GM12801 (cell line): ENCODE data around the gene PSMF1.

Source experiments
- TF ChIP-seq, protein P1 (sequence below): IDR thresholded peaks from one replicate; pipeline ENCODE4 v1.5.1; 2011; ENCODE audit warnings: control low read depth; ENCODE audit not compliant: insufficient read length; ENCODE audit errors: extremely low read depth

The PSMF1 gene

DNA sequence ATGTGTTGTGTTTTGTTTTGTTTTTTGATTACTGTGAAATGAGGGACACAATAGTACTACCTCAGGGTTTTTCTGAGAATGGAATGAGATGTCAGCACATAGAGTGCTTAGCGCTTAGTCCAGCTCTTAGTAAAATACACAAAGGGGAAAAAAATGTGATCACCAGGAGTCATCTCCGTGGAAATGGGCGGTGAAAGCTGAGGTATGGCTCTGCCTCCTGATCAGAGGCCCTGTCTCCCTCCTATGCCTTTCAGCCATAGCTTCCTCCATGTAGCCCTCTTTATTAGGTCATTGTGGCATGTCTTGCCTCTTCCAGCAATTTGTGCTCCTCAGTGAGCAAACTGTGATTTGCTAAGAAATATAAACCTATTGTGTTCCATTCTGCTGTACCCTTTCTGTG, 13.0 kb downstream of the PSMF1 start:
- TF ChIP-seq, protein P1, sequence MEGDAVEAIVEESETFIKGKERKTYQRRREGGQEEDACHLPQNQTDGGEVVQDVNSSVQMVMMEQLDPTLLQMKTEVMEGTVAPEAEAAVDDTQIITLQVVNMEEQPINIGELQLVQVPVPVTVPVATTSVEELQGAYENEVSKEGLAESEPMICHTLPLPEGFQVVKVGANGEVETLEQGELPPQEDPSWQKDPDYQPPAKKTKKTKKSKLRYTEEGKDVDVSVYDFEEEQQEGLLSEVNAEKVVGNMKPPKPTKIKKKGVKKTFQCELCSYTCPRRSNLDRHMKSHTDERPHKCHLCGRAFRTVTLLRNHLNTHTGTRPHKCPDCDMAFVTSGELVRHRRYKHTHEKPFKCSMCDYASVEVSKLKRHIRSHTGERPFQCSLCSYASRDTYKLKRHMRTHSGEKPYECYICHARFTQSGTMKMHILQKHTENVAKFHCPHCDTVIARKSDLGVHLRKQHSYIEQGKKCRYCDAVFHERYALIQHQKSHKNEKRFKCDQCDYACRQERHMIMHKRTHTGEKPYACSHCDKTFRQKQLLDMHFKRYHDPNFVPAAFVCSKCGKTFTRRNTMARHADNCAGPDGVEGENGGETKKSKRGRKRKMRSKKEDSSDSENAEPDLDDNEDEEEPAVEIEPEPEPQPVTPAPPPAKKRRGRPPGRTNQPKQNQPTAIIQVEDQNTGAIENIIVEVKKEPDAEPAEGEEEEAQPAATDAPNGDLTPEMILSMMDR = no peak

DNA sequence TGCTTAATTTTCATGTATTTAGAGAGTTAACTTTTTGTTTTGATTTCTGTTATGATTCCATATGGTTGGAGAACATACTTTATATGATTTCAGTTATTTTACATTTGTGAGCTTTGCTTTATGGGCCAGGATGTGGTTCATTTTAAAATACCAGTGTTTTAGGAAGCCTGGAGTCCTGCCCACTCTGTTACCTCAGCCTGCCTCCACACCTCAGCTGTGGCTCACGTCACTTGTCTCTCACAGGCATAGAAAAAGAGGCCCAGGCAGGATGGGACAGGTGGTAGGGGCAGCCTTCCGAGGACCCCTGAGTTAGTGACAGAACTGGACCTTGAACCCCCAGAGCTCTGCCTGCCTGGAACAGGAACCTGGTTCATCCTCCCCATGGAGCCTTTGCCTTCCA, 16.0 kb downstream of the PSMF1 start:
- TF ChIP-seq, protein P1 = no peak

DNA sequence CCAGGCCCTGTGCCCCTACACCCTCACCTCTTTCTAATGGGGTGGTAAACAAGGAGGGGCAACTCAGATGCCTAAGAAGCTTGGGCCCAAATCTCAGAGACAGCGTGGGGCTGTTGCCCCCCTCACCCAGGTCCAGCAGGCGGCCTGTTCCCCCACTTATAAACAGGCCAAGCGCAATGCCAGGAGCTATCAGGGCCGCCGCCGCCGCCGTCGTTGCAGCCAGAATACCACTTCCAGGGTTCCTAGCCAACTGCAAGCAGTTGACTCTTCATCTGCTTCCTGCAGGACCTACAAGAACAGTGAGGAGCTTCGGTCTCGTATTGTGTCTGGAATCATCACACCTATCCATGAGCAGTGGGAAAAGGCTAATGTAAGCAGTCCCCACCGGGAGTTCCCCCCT, 16.4 kb downstream of the PSMF1 start:
- TF ChIP-seq, protein P1 = no peak

DNA sequence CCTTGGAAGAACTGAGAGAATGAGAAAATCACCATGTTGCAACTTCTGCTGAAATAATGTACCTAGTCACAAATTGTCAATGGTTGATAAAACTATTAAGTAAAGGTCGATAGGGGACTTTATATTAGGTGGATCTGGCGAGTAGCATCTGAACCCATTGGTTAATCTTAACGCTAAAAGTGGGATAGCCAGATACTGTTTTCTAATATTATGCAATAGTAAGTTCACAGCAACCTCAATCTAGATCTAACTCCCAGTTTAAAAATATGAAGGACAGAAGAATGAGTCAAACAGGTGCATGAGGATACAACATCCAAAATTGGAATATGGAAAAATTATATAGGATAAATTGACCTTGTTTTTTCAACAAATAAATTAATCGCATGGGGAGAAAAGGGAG, 18.8 kb downstream of the PSMF1 start:
- TF ChIP-seq, protein P1 = no peak

DNA sequence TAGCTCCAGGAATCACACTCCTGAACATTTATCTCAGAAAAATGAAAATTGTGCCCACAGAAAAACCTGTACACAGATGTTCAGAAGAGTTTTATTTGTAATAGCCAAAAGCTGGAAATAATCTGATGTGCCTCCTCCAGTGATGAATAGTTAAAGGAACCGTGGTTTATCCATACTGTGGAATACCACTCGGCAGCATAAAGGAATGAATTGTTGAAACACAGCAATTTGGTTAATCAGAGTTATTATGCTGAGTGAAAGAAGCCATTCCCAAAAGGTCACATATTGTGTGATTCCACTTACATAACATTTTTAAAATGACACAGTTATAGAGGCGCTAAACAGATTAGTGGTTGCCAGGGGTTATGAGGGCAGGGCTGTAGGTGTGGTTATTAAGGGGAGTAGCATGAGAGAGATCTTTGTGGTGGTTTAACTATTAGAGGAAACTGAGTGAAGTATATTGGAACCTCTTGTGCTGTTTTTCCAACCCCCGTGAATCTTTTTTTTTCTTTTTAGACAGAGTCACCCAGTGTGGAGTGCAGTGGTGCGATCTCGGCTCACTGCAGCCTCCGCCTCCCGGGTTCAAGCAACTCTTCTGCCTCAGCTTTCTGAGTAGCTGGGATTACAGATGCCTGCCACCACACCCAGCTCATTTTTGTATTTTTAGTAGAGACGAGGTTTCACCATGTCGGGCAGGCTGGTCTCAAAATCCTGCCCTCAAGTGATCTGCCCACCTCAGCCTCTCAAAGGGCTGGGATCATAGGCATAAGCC, 26.2 kb downstream of the PSMF1 start:
- TF ChIP-seq, protein P1 = no peak

DNA sequence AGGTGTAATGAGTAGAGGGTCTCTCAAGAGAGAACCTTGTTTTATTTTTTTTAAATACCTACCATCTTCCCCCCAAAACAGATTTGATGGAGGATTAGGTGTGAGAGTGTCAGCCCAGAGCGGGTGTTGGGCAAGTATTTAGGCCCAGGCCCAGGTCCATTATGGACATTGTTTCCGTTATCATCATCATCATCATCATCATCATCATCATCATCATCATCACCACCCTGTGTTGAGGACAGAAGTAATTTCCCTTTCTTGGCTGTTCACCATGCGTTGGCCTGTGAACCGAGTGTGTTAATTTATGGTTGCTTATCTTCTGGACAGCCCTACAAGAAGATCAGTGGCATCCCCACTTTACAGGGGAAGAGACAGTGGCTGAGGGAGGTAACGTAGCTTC, 28.6 kb downstream of the PSMF1 start:
- TF ChIP-seq, protein P1 = no peak

DNA sequence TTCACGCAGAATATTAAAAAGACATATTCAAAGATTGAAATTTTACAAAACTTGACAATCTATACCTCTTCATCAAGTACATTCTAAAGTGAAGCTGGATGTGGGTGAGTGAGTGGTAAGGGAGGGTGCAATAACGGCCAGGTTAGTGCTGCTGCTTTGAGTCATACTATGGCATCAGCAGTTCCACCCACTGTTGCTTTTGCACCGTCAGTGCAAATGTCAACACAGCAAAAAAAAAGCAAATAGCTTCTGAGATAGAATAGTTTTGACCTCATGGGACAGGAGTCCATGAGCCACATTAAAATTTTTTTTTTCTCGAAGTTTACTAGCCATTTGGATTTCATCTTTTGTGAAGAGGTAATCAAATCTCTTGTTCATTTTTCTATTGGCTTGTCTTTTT, 31.8 kb downstream of the PSMF1 start:
- TF ChIP-seq, protein P1 = no peak
